Tibial nerve (tissue), 4 donors: ENCODE data around the gene RNF181. TPM values are rescaled to one million over a fixed set of nuclear protein-coding genes. Genes with fewer than 3 reads are reported as not detected.

ENCODE experiments used
- DNase-seq, 2 donors: peaks; one replicate each; pipeline ENCODE4 v3.0.0-alpha.2; 2019; ENCODE audit warnings: low spot score in 2 of 2
- H3K27ac ChIP-seq, 4 donors: fragments of 200-600 bp; sonication (generic) in 3 of 4; one replicate each; pipeline ENCODE4 v1.5.1; 2017 to 2019; ENCODE audit warnings: mild to moderate bottlenecking in 1 of 4
- H3K27me3 ChIP-seq, 2 donors: fragments of 200-600 bp; sonication (generic) in 1 of 2; one replicate each; pipeline versions ENCODE4 v1.5.1 to v1.6.0; 2017 to 2019
- H3K36me3 ChIP-seq, 3 donors: fragments of 200-600 bp; sonication (generic); one replicate each; pipeline ENCODE4 v1.5.1; 2018 to 2019
- H3K4me1 ChIP-seq, 4 donors: fragments of 200-600 bp; sonication (generic) in 3 of 4; one replicate each; pipeline ENCODE4 v1.5.1; 2017 to 2019
- H3K4me3 ChIP-seq, 4 donors: fragments of 200-600 bp; sonication (generic) in 3 of 4; one replicate each; pipeline ENCODE4 v1.5.1; 2017 to 2019; ENCODE audit warnings: mild to moderate bottlenecking in 1 of 4, moderate library complexity in 1 of 4
- H3K9me3 ChIP-seq, 4 donors: fragments of 200-600 bp; sonication (generic) in 3 of 4; one replicate each; pipeline ENCODE4 v1.5.1; 2017 to 2019
- EP300 ChIP-seq, 2 donors: sonication (generic); formaldehyde crosslinking; IDR thresholded peaks; one replicate each; pipeline ENCODE4 v1.6.1; 2017; ENCODE audit warnings: antibody characterized with exemption in 2 of 2, mild to moderate bottlenecking in 1 of 2
- POLR2A ChIP-seq, 2 donors: fragments of 450-650 bp; IDR thresholded peaks; one replicate each; pipeline ENCODE4 v1.6.1; 2017; ENCODE audit warnings: antibody characterized with exemption in 2 of 2, mild to moderate bottlenecking in 2 of 2, moderate library complexity in 2 of 2
- WGBS, 2 donors: methylation state at CpG; one replicate each; pipeline ENCODE4 v1.1.5; 2018; 5-methylcytosine and 5-hydroxymethylcytosine counted together
- total RNA-seq, 4 donors: library from RNA; depleted of rRNA; stranded (reverse); fragments of >200 nt; gene quantifications; one replicate each; pipeline ENCODE4 v1.1.0, GENCODE V29; 2016
- TF ChIP-seq, protein P1 (sequence below), 5 experiments: fragments of 200-600 bp in 3 of 5; fragments of 450-650 bp in 2 of 5; sonication (generic) in 3 of 5; IDR thresholded peaks; one replicate each; pipeline ENCODE4 v1.5.1; 2016 to 2019; ENCODE audit warnings: antibody characterized with exemption in 5 of 5, mild to moderate bottlenecking in 3 of 5, moderate library complexity in 2 of 5

The RNF181 gene
- total RNA-seq, 4 donors from 2014 or later = 117 to 212 (median 162) TPM

DNA sequence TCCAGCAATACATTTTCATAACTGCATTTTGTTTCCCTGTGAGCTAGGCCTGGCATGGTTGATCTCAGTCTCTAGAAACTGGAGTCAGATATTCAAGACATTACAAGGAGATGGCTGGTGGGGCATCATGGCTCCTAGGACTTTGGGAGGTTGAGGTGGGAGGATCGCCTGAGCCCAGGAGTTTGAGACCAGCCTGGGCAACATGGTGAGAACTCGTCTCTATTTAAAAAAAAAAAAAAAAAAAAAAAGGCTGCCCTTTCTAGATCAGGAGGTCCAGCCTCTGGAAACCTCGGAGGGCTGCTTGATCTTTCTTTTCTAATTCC is 18.5 kb upstream of the RNF181 start:
- Histone ChIP-seq H3K4me3 (peak overlapping the region in 1 of 4 donors; percentile 38), H3K4me1 (peaks cover 0 to 37% (median 19%) of the 10 kb centered on the region in 4 donors), H3K9me3 (no peaks in the 10 kb centered on the region), H3K27me3 (no peaks in the 10 kb centered on the region), H3K36me3 (no peaks in the 10 kb centered on the region), H3K27ac (peak overlapping the region in 3 of 4 donors; percentile 69 to 78 (median 76))
- DNase-seq = no peak
- TF ChIP-seq POLR2A (IDR thresholded peaks at IDR 0.05) = no peak
- TF ChIP-seq EP300 (IDR thresholded peaks at IDR 0.05) = no peak
- TF ChIP-seq, protein P1, sequence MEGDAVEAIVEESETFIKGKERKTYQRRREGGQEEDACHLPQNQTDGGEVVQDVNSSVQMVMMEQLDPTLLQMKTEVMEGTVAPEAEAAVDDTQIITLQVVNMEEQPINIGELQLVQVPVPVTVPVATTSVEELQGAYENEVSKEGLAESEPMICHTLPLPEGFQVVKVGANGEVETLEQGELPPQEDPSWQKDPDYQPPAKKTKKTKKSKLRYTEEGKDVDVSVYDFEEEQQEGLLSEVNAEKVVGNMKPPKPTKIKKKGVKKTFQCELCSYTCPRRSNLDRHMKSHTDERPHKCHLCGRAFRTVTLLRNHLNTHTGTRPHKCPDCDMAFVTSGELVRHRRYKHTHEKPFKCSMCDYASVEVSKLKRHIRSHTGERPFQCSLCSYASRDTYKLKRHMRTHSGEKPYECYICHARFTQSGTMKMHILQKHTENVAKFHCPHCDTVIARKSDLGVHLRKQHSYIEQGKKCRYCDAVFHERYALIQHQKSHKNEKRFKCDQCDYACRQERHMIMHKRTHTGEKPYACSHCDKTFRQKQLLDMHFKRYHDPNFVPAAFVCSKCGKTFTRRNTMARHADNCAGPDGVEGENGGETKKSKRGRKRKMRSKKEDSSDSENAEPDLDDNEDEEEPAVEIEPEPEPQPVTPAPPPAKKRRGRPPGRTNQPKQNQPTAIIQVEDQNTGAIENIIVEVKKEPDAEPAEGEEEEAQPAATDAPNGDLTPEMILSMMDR (IDR thresholded peaks at IDR 0.05) = no peak
- 71 to 73% methylated on average over 3 of the region's 3 CpGs for WGBS, 2 donors

DNA sequence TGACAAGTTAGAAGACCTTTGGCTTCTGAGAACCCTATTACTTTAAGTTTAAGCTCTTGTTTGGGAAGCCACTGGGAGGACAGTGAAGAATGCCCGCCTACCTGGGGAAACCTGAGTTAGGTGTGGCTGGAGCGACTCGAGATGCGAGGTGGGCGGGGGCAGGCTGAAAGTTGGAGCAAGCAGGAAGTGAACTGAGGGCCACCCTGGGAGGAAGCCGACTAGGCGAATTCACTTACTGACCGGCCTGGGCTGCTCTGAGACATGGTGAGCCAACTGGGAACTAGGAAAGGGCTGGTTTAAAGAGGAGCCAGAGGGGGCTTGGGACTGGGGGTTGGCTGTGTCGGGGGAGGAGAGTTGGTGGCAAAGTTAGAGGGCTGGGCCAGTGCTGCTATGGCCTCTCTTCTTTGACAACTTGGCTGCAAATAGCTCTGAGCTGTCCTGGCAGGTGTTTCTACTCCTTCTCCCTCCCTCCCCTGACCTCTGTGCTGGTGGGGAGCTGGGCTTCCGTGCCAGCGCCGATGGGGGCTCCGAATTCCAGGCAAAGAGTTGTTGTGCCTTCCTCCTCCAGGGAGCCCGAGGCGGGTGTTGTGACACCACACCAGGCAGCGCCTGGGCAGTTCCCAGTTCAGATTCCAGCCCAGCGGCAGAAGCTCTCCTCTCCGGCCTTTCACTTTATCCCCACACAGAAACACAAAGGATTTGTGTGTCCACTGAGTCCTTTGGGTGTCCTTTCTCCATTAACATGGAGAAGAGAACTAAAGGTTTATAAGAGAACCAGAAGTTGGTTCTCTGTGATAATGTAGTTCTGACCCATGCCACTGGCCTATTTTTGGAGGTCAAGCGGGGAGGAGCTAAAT is 17.9 kb upstream of the RNF181 start, which contains the start of gene VAMP8:
TSS of gene VAMP8 (plus strand) at position 201 of the 857 bp plus-strand sequence. CDS start at position 262, 61 bp downstream.
- Histone ChIP-seq H3K9me3 (no peaks in the 10 kb centered on the region), H3K27ac (peak within 1 kb of the TSS in 3 of 4 donors; percentile 69 to 78 (median 76)), H3K4me1 (peaks cover 0 to 38% (median 19%) of the 10 kb centered on the region in 4 donors), H3K36me3 (no peaks in the 10 kb centered on the region), H3K27me3 (no peaks in the 10 kb centered on the region), H3K4me3 (peak within 1 kb of the TSS in 2 of 4 donors; percentile 38 to 42)
- WGBS, 2 donors = 50 to 52% methylated on average over 19 of the region's 19 CpGs
- no peak for DNase-seq
- TF ChIP-seq POLR2A (IDR thresholded peaks at IDR 0.05) = no peak
- TF ChIP-seq, protein P1 (IDR thresholded peaks at IDR 0.05) = no peak
- TF ChIP-seq EP300 (IDR thresholded peaks at IDR 0.05) = no peak

DNA sequence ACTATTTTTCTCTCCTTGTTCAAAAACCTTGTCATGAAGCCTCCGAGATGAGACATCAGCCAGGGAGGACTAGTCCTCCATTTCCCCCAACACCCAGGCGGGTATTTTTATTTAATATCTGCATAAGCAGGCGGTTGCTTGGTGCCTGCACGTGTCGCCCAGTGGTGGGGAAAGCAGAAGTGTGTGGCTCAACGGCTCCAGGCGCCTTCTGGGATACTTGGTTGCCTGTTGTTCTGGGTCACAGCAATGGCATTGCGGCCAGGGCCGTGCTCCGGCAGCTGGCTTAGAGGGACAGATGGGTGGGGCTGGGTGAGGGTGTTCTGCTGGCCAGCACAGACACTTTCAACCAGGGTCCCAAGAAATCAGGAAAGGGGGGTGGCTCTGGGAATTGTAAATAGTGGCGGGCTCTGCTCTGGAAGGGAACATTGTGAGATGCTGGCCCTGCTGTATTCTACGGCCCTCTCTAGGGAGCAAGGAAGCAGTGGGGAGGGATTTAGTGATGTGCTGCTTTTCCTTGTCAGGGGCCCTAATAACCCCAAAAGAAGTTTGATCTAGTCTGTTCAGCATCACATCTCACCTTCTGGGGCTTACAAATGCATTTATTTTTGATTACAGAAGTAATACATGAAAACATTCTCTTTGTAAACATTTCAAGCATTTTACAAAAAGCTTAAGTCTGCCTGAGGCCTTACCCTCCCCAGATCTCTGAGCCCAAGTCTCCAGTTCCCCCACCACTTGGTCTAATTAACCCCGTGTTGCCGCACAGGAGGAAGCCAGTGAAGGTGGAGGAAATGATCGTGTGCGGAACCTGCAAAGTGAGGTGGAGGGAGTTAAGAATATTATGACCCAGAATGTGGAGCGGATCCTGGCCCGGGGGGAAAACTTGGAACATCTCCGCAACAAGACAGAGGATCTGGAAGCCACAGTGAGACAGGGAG is 17.0 kb upstream of the RNF181 start:
- peak overlapping the region in 2 of 4 donors; percentile 38 to 42 for H3K4me3 ChIP-seq
- peak in 1 of 2 donors; percentile 37 for DNase-seq

DNA sequence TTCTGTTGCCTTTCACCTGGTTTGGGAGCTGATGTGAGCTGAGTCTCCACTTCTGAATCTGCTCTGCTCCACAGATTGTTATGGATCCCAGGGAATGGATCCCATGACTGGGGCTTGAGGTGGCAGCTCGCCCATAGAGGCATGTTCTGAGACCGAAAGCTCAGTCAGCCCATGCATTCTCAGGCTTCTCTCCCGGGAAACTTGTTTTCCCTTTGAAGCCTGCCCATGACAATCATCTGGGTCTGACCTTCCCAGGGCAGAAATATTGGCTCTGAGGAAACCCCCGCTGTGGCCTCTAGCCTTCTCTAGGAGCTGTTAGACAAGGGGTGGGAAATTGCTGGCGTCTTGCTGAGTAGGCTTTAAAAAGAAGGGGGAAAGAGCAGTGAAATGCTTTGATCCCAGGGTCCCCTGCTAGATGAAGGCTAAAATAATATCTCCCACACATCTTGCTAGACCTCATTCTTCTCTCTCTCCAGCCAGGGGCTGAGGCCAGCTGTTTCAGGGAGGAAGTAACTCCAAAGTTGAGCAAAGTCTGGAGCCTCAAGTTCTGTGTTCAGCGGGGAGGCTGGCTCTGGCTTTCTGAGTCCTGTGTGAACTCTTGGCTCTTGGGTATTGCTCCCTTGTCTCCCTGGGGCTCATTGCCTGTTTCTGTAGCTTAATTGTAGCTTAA is 16.1 kb upstream of the RNF181 start:
- H3K4me3 ChIP-seq = peak overlapping the region in 1 of 4 donors; percentile 38
- peak overlapping the region in 3 of 4 donors; percentile 69 to 78 (median 76) for H3K27ac ChIP-seq
- H3K27me3 ChIP-seq = no peaks in the 10 kb centered on the region
- H3K36me3 ChIP-seq = no peaks in the 10 kb centered on the region
- TF ChIP-seq POLR2A (IDR thresholded peaks at IDR 0.05) = no peak
- TF ChIP-seq EP300 (IDR thresholded peaks at IDR 0.05) = no peak
- TF ChIP-seq, protein P1 (IDR thresholded peaks at IDR 0.05) = no peak
- peaks cover 0 to 50% (median 24%) of the 10 kb centered on the region in 4 donors for H3K4me1 ChIP-seq
- H3K9me3 ChIP-seq = no peaks in the 10 kb centered on the region
- no peak for DNase-seq
- 26 to 29% methylated on average over 6 of the region's 6 CpGs for whole genome bisulfite sequencing, 2 donors

More for the DNA sequence above, 17.0 kb upstream of the RNF181 start:
- no peaks in the 10 kb centered on the region for H3K9me3 ChIP-seq
- no peaks in the 10 kb centered on the region for H3K36me3 ChIP-seq
- 51 to 56% methylated on average over 19 of the region's 19 CpGs for WGBS, 2 donors
- H3K27me3 ChIP-seq = no peaks in the 10 kb centered on the region
- TF ChIP-seq, protein P1 (IDR thresholded peaks at IDR 0.05) = no peak
- TF ChIP-seq POLR2A (IDR thresholded peaks at IDR 0.05) = no peak
- TF ChIP-seq EP300 (IDR thresholded peaks at IDR 0.05) = peak in 1 of 2 donors; percentile 63
- peak overlapping the region in 3 of 4 donors; percentile 69 to 78 (median 76) for H3K27ac ChIP-seq
- peaks cover 0 to 45% (median 19%) of the 10 kb centered on the region in 4 donors for H3K4me1 ChIP-seq
